Measurements from ENCODE around the gene COL1A1. TPM values are rescaled to one million over a fixed set of nuclear protein-coding genes. Genes with fewer than 3 reads are reported as not detected.

The COL1A1 gene
- total and polyA plus RNA-seq, 4 donors, result 586 to 2,315 (median 1,292) TPM

GRCh38 chr17:50209133-50209471, 7.7 kb upstream of the COL1A1 start:
- H3K27me3 ChIP-seq (ENCODE audit: control insufficient read depth, insufficient read depth, low read length), result peaks cover 25% of the 10 kb centered on the region
- no peaks in the 10 kb centered on the region for H3K9me3 ChIP-seq (ENCODE audit: control insufficient read depth, insufficient read depth, low read length)
- H3K4me1 ChIP-seq (ENCODE audit: control insufficient read depth, insufficient read depth, low read length), result peaks cover 49% of the 10 kb centered on the region
- H3K27ac ChIP-seq (ENCODE audit: low read depth, low read length), result peak overlapping the region; percentile 96
- peak in 1 of 6 donors; percentile 1 for DNase-seq (ENCODE audit: low read depth in 4 of 6, low spot score in 6 of 6)
- 96% methylated on average over 4 of the region's 6 CpGs for WGBS (ENCODE audit: insufficient coverage)
- H3K4me3 ChIP-seq (ENCODE audit: low read depth, low read length), result no peak overlapping the region
- no peaks in the 10 kb centered on the region for H3K36me3 ChIP-seq (ENCODE audit: control insufficient read depth, insufficient read depth, low read length)

- Histone ChIP-seq H3K36me3 (ENCODE audit: control insufficient read depth, insufficient read depth, low read length) (no peaks in the 10 kb centered on the region), H3K27ac (ENCODE audit: low read depth, low read length) (peak overlapping the region; percentile 96), H3K4me1 (ENCODE audit: control insufficient read depth, insufficient read depth, low read length) (peaks cover 49% of the 10 kb centered on the region), H3K27me3 (ENCODE audit: control insufficient read depth, insufficient read depth, low read length) (peaks cover 29% of the 10 kb centered on the region), H3K4me3 (ENCODE audit: low read depth, low read length) (no peak overlapping the region), H3K9me3 (ENCODE audit: control insufficient read depth, insufficient read depth, low read length) (no peaks in the 10 kb centered on the region)
- DNase-seq (ENCODE audit: low read depth in 4 of 6, low spot score in 6 of 6), result no peak
- 89% methylated on average over 3 of the region's 3 CpGs for WGBS (ENCODE audit: insufficient coverage)
These were observed 7.2 kb upstream of the COL1A1 start for GRCh38 chr17:50208611-50209061.

- no peak overlapping the region for H3K4me3 ChIP-seq (ENCODE audit: low read depth, low read length)
- H3K27me3 ChIP-seq (ENCODE audit: control insufficient read depth, insufficient read depth, low read length), result peaks cover 36% of the 10 kb centered on the region
- H3K36me3 ChIP-seq (ENCODE audit: control insufficient read depth, insufficient read depth, low read length), result no peaks in the 10 kb centered on the region
- H3K9me3 ChIP-seq (ENCODE audit: control insufficient read depth, insufficient read depth, low read length), result no peaks in the 10 kb centered on the region
- 82% methylated on average over 7 of the region's 8 CpGs for WGBS (ENCODE audit: insufficient coverage)
- no peak for DNase-seq (ENCODE audit: low read depth in 4 of 6, low spot score in 6 of 6)
- H3K4me1 ChIP-seq (ENCODE audit: control insufficient read depth, insufficient read depth, low read length), result peaks cover 49% of the 10 kb centered on the region
- peak overlapping the region; percentile 1 for H3K27ac ChIP-seq (ENCODE audit: low read depth, low read length)
These were observed 6.5 kb upstream of the COL1A1 start for GRCh38 chr17:50207792-50208567.

- Histone ChIP-seq H3K36me3 (ENCODE audit: control insufficient read depth, insufficient read depth, low read length) (no peaks in the 10 kb centered on the region), H3K9me3 (ENCODE audit: control insufficient read depth, insufficient read depth, low read length) (no peaks in the 10 kb centered on the region), H3K4me1 (ENCODE audit: control insufficient read depth, insufficient read depth, low read length) (peaks cover 49% of the 10 kb centered on the region), H3K4me3 (ENCODE audit: low read depth, low read length) (no peak overlapping the region), H3K27me3 (ENCODE audit: control insufficient read depth, insufficient read depth, low read length) (peaks cover 42% of the 10 kb centered on the region), H3K27ac (ENCODE audit: low read depth, low read length) (peak overlapping the region; percentile 54)
- WGBS (ENCODE audit: insufficient coverage), result 14% methylated on average over 1 of the region's 5 CpGs
- DNase-seq (ENCODE audit: low read depth in 4 of 6, low spot score in 6 of 6), result peak in 1 of 6 donors; percentile 1
These were observed 5.9 kb upstream of the COL1A1 start for GRCh38 chr17:50207315-50207714.

GRCh38 chr17:50206604-50207293, 5.3 kb upstream of the COL1A1 start:
- no peaks in the 10 kb centered on the region for H3K9me3 ChIP-seq (ENCODE audit: control insufficient read depth, insufficient read depth, low read length)
- peak in 2 of 6 donors; percentile 34 to 61 for DNase-seq (ENCODE audit: low read depth in 4 of 6, low spot score in 6 of 6)
- H3K27me3 ChIP-seq (ENCODE audit: control insufficient read depth, insufficient read depth, low read length), result peaks cover 48% of the 10 kb centered on the region
- no peaks in the 10 kb centered on the region for H3K36me3 ChIP-seq (ENCODE audit: control insufficient read depth, insufficient read depth, low read length)
- H3K27ac ChIP-seq (ENCODE audit: low read depth, low read length), result peak overlapping the region; percentile 54
- H3K4me3 ChIP-seq (ENCODE audit: low read depth, low read length), result peak overlapping the region; percentile 9
- H3K4me1 ChIP-seq (ENCODE audit: control insufficient read depth, insufficient read depth, low read length), result peaks cover 50% of the 10 kb centered on the region
- 9% methylated on average over 10 of the region's 18 CpGs for WGBS (ENCODE audit: insufficient coverage)

GRCh38 chr17:50205963-50206505, 4.6 kb upstream of the COL1A1 start:
- H3K27ac ChIP-seq (ENCODE audit: low read depth, low read length), result peak overlapping the region; percentile 76
- no peak for DNase-seq (ENCODE audit: low read depth in 4 of 6, low spot score in 6 of 6)
- H3K9me3 ChIP-seq (ENCODE audit: control insufficient read depth, insufficient read depth, low read length), result no peaks in the 10 kb centered on the region
- H3K27me3 ChIP-seq (ENCODE audit: control insufficient read depth, insufficient read depth, low read length), result peaks cover 54% of the 10 kb centered on the region
- peaks cover 57% of the 10 kb centered on the region for H3K4me1 ChIP-seq (ENCODE audit: control insufficient read depth, insufficient read depth, low read length)
- WGBS (ENCODE audit: insufficient coverage), result 92% methylated on average over 2 of the region's 7 CpGs
- no peak overlapping the region for H3K4me3 ChIP-seq (ENCODE audit: low read depth, low read length)
- no peaks in the 10 kb centered on the region for H3K36me3 ChIP-seq (ENCODE audit: control insufficient read depth, insufficient read depth, low read length)

- Histone ChIP-seq H3K4me3 (ENCODE audit: low read depth, low read length) (no peak overlapping the region), H3K9me3 (ENCODE audit: control insufficient read depth, insufficient read depth, low read length) (no peaks in the 10 kb centered on the region), H3K27me3 (ENCODE audit: control insufficient read depth, insufficient read depth, low read length) (peaks cover 55% of the 10 kb centered on the region), H3K36me3 (ENCODE audit: control insufficient read depth, insufficient read depth, low read length) (no peaks in the 10 kb centered on the region), H3K27ac (ENCODE audit: low read depth, low read length) (peak overlapping the region; percentile 76), H3K4me1 (ENCODE audit: control insufficient read depth, insufficient read depth, low read length) (peaks cover 57% of the 10 kb centered on the region)
- 57% methylated on average over 7 of the region's 10 CpGs for WGBS (ENCODE audit: insufficient coverage)
- no peak for DNase-seq (ENCODE audit: low read depth in 4 of 6, low spot score in 6 of 6)
These were observed 3.9 kb upstream of the COL1A1 start for GRCh38 chr17:50205111-50205962.

GRCh38 chr17:50204431-50204830, 3.0 kb upstream of the COL1A1 start:
- no peaks in the 10 kb centered on the region for H3K9me3 ChIP-seq (ENCODE audit: control insufficient read depth, insufficient read depth, low read length)
- peaks cover 58% of the 10 kb centered on the region for H3K27me3 ChIP-seq (ENCODE audit: control insufficient read depth, insufficient read depth, low read length)
- peak overlapping the region; percentile 76 for H3K27ac ChIP-seq (ENCODE audit: low read depth, low read length)
- H3K4me3 ChIP-seq (ENCODE audit: low read depth, low read length), result no peak overlapping the region
- no peaks in the 10 kb centered on the region for H3K36me3 ChIP-seq (ENCODE audit: control insufficient read depth, insufficient read depth, low read length)
- WGBS (ENCODE audit: insufficient coverage), result 85% methylated on average over 1 of the region's 3 CpGs
- no peak for DNase-seq (ENCODE audit: low read depth in 4 of 6, low spot score in 6 of 6)
- peaks cover 56% of the 10 kb centered on the region for H3K4me1 ChIP-seq (ENCODE audit: control insufficient read depth, insufficient read depth, low read length)

GRCh38 chr17:50203604-50204345, 2.3 kb upstream of the COL1A1 start:
- DNase-seq (ENCODE audit: low read depth in 4 of 6, low spot score in 6 of 6), result no peak
- H3K27ac ChIP-seq (ENCODE audit: low read depth, low read length), result peak overlapping the region; percentile 76
- peaks cover 61% of the 10 kb centered on the region for H3K27me3 ChIP-seq (ENCODE audit: control insufficient read depth, insufficient read depth, low read length)
- H3K9me3 ChIP-seq (ENCODE audit: control insufficient read depth, insufficient read depth, low read length), result no peaks in the 10 kb centered on the region
- no peak overlapping the region for H3K4me3 ChIP-seq (ENCODE audit: low read depth, low read length)
- 76% methylated on average over 7 of the region's 13 CpGs for WGBS (ENCODE audit: insufficient coverage)
- no peaks in the 10 kb centered on the region for H3K36me3 ChIP-seq (ENCODE audit: control insufficient read depth, insufficient read depth, low read length)
- H3K4me1 ChIP-seq (ENCODE audit: control insufficient read depth, insufficient read depth, low read length), result peaks cover 53% of the 10 kb centered on the region
